ENCODE results near the gene ADAM10.

DNA sequence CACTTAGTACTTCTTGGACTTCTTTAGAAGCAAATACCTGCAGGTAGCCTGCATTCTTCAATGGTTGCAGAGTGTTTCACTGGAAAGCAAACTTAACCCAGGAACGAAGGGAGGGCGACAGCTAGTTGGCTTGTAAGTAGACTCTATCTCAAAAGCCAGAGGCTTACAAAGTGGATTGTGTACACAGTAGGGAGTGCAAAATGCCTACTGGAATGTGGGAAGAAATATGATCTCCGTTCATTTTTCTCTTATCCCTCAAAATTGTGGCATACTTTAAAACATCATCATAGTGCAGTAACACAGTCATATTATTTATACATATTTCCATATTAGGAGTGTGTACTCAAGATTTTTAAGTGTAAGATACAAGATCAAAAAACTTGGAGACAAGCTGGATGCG, 162.0 kb downstream of the ADAM10 start:
- TF ChIP-seq CTCF (IDR thresholded peaks at IDR 0.05), result no peak
- TF ChIP-seq POLR2AphosphoS5 (IDR thresholded peaks at IDR 0.05), result no peak
- TF ChIP-seq POLR2A (IDR thresholded peaks at IDR 0.05), result no peak
- TF ChIP-seq EP300 (IDR thresholded peaks at IDR 0.05), result no peak

Measured in stomach (tissue), 4 donors.